A673 (cell line): ENCODE results near the gene CCDC106. TPM values are rescaled to one million over a fixed set of nuclear protein-coding genes. Genes with fewer than 3 reads are reported as not detected.
A peak's percentile ranks its signal among the peaks of the same experiment; 100 is the strongest.

Source experiments
- Bru-seq: library from RNA; stranded (reverse); fragments of 400-500 nt; gene quantifications from one replicate; lab custom pipeline; 2021; lab: Mats Ljungman, UMichigan
- BruChase-seq, 2 experiments: library from RNA; stranded (reverse); fragments of 400-500 nt; gene quantifications; one replicate each; lab custom pipeline; 2021; lab: Mats Ljungman, UMichigan
- BruUV-seq: library from RNA; stranded (reverse); fragments of 400-500 nt; replicated peaks from 2 replicates; lab custom pipeline; 2021; lab: Mats Ljungman, UMichigan
- CTCF ChIA-PET: fragments of 300-600 bp; sonication (Branson Sonifier 250); formaldehyde crosslinking; loops from one replicate; lab custom pipeline; 2022; ENCODE audit warnings: antibody characterized with exemption; lab: Charles Lee
- POLR2A ChIA-PET: fragments of 300-600 bp; sonication (Branson Sonifier 250); formaldehyde crosslinking; loops from one replicate; lab custom pipeline; 2022; ENCODE audit warnings: antibody characterized with exemption; ENCODE audit not compliant: low non-redundant PET; lab: Charles Lee
- DNase-seq: peaks from one replicate; pipeline ENCODE4 v3.0.0-alpha.2; 2015; ENCODE audit warnings: low spot score
- H3K27ac ChIP-seq: fragments of 200-600 bp; sonication (generic); 2 replicates; pipeline ENCODE4 v1.5.1; 2016; ENCODE audit warnings: mixed run types, low read depth, mild to moderate bottlenecking, mixed read lengths, antibody characterized with exemption, low read length; ENCODE audit not compliant: poor library complexity, severe bottlenecking
- H3K27me3 ChIP-seq: fragments of 200-600 bp; sonication (generic); replicated peaks from 2 replicates; pipeline ENCODE4 v1.6.1; 2017; ENCODE audit warnings: mixed run types, low read depth, mild to moderate bottlenecking, mixed read lengths, antibody characterized with exemption, low read length; ENCODE audit not compliant: insufficient read depth, poor library complexity
- H3K36me3 ChIP-seq: fragments of 200-600 bp; sonication (generic); 2 replicates; pipeline ENCODE4 v1.6.1; 2016; ENCODE audit warnings: mixed run types, mild to moderate bottlenecking, mixed read lengths, antibody characterized with exemption, low read length; ENCODE audit not compliant: insufficient read depth, poor library complexity, severe bottlenecking
- H3K4me1 ChIP-seq: fragments of 200-600 bp; sonication (generic); 2 replicates; pipeline ENCODE4 v1.6.1; 2017; ENCODE audit warnings: mixed run types, mild to moderate bottlenecking, mixed read lengths, antibody characterized with exemption, low read length; ENCODE audit not compliant: insufficient read depth, poor library complexity, severe bottlenecking
- H3K4me3 ChIP-seq: fragments of 200-600 bp; sonication (generic); 2 replicates; pipeline ENCODE4 v1.5.1; 2016; ENCODE audit warnings: low read depth, mixed run types, mild to moderate bottlenecking, mixed read lengths, low read length; ENCODE audit not compliant: poor library complexity, severe bottlenecking
- H3K9me3 ChIP-seq: fragments of 200-600 bp; sonication (generic); 2 replicates; pipeline ENCODE4 v1.6.1; 2016; ENCODE audit warnings: mixed run types, low read depth, mild to moderate bottlenecking, mixed read lengths, antibody characterized with exemption, low read length; ENCODE audit not compliant: poor library complexity, severe bottlenecking
- EZH2 ChIP-seq: fragments of 200-600 bp; sonication (generic); IDR thresholded peaks from 2 replicates; pipeline ENCODE4 v1.6.1; 2017; ENCODE audit warnings: borderline replicate concordance, low read depth, mild to moderate bottlenecking, mixed read lengths, antibody characterized with exemption, low read length; ENCODE audit not compliant: poor library complexity, severe bottlenecking
- intact Hi-C: fragments of 100-400 bp; cut with micrococcal nuclease; formaldehyde crosslinking; loops from one replicate; pipeline ENCODE4 v1.10.0; 2022; ENCODE audit not compliant: unreplicated experiment
- long read RNA-seq: library from polyadenylated mRNA; stranded (forward); transcript quantifications from one replicate; pipeline ENCODE4 v2.0.0, GENCODE V29; 2022
- total RNA-seq: library from RNA; stranded (reverse); gene quantifications from 2 replicates; pipeline ENCODE4 v1.2.3, GENCODE V29; 2021
- TF ChIP-seq, protein P1 (sequence below): fragments of 300-800, 200-600 bp; sonication (generic); conservative IDR thresholded peaks from 2 replicates; pipeline ENCODE4 v1.5.1; 2017; ENCODE audit warnings: low read depth, mild to moderate bottlenecking, antibody characterized with exemption, low read length, moderate library complexity, mixed read lengths

CCDC106 gene
- total RNA-seq (39.9 and 41.5 TPM in 2 replicates), Bru-seq, nascent RNA (percentile 50 among the genes with signal in this experiment), BruChase-seq, experiment 1, labeled RNA remaining after a 2-hour chase (percentile 52 among the genes with signal in this experiment), BruChase-seq, experiment 2, labeled RNA remaining after a 6-hour chase (percentile 64 among the genes with signal in this experiment)
- long read RNA-seq, transcript CCDC106-207 (6 exons, 1,592 nt): minor isoform, 9 of 75 reads
- long read RNA-seq, transcript CCDC106-202 (5 exons, 2,162 nt): major isoform, 39 of 75 reads
- long read RNA-seq, transcript CCDC106-201 (6 exons, 1,546 nt): minor isoform, 15 of 75 reads
- long read RNA-seq, partial matches to known transcripts: 1 of 75 reads
- long read RNA-seq, other reads (novel, unspliced or antisense): 7 of 75 reads

DNA sequence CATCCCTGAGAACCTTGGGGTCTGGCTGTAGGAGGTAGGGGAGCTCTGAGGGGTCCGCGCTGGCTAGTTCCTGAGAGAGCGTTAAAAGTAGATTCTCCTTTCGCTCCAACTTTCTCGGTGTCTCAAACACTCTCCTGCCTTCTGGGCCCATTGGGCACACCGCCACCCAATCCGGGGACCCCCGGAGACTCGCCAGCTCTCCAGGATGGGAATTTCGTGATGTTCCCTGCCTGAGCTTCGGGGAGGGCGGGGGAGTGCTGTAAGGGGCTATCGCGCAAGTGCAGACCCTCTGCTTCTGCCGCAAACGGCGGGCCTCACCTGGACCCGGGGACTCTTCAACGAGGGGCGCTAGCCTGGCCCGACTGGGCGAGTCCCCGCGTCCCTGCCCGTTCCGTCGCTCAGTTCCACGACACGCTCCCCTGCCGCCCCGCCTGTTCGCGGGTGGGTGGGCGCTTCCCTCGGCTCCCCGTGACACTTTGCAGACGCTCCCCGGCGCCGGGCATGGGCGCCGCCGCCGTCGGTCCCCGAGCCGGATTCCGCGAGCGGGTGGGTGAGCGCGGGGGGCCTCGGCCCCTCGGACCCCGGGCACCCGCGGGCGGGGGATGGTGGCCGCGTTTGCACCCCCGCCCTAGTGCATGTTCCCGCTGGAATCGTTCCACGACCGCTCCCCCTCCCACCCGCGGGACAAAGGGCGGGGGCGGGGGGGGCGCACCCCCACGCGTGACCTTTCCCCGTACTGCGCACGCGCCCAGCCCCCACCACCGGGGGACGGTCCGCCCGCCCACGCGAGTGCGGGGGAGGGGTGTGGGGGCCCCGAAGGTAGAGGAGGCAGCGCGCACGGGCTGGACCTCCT is at the start of gene CCDC106:
CCDC106 (plus strand) TSS at position 481 of the 853 bp plus-strand sequence. CDS start 835 bp downstream, outside the sequence.
- intact Hi-C loops: no loop called here
- H3K4me3 ChIP-seq: peak within 1 kb of the TSS; percentile 93
- ChIA-PET POLR2A (interaction anchor here (0.6 kb wide), 1 partner anchor 171 kb away, joined by 3 read pairs; no protein-coding TSS in a partner anchor), CTCF (no interaction called here)
- no peaks in the 10 kb centered on the region for H3K27me3 ChIP-seq
- H3K36me3 ChIP-seq: peaks cover 27% of the 10 kb centered on the region
- H3K4me1 ChIP-seq: peaks cover 28% of the 10 kb centered on the region
- DNase-seq: peak; percentile 92
- peak within 1 kb of the TSS; percentile 98 for H3K27ac ChIP-seq
- TF ChIP-seq, protein P1, sequence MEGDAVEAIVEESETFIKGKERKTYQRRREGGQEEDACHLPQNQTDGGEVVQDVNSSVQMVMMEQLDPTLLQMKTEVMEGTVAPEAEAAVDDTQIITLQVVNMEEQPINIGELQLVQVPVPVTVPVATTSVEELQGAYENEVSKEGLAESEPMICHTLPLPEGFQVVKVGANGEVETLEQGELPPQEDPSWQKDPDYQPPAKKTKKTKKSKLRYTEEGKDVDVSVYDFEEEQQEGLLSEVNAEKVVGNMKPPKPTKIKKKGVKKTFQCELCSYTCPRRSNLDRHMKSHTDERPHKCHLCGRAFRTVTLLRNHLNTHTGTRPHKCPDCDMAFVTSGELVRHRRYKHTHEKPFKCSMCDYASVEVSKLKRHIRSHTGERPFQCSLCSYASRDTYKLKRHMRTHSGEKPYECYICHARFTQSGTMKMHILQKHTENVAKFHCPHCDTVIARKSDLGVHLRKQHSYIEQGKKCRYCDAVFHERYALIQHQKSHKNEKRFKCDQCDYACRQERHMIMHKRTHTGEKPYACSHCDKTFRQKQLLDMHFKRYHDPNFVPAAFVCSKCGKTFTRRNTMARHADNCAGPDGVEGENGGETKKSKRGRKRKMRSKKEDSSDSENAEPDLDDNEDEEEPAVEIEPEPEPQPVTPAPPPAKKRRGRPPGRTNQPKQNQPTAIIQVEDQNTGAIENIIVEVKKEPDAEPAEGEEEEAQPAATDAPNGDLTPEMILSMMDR: no peak
- no peak for TF ChIP-seq EZH2
- no TSS peak for BruUV-seq
- no peaks in the 10 kb centered on the region for H3K9me3 ChIP-seq

DNA sequence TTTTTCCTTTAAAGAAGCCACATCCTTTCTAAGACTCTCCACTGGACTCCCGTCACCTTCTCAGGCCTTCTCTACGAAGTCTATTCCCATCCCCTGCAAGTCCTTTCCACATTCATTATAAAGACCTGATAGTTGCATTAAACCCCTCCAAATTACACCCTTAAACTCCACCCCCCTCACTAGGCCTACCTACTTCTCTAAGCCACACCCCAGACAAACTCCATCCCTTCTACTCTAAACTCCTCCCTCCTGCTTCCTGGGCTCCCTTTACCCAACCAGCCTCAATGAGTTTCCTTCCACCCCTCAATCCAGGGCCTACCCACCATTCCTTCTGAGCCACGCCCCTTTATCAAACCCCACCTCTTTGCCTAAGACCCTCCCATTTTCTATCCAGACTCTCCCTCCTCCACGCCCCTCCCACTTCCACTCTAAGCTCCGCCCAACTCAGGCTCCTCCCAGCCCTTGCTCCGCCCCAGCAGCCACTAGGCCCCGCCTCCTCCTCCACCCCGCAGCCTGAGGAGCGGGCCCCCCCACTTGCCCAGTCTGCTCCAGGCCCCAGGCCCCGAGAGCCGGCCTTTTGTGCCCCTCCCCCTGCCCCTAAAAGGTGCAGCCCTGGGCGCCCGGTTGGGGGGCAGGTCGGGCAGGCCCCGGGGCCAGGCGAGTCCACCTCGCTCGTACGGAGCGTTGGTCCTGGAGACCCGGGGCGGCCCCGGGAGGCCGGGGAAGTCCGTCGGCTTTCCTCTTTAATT is 49.1 kb upstream of the CCDC106 start:
- POLR2A ChIA-PET: interaction anchor here (0.6 kb wide), 3 partner anchors 17 to 251 kb away, joined by 3 to 4 read pairs (median 3); partner anchors contain the start of gene ZNF579
- H3K9me3 ChIP-seq: no peaks in the 10 kb centered on the region
- CTCF ChIA-PET: interaction anchor here (0.5 to 1.2 kb wide), 3 partner anchors 11 to 84 kb away, joined by 3 to 5 read pairs (median 4); no protein-coding TSS in a partner anchor
- H3K36me3 ChIP-seq: peaks cover 27% of the 10 kb centered on the region
- intact Hi-C loops: no loop called here
- H3K27ac ChIP-seq: peak overlapping the region; percentile 100
- peak; percentile 98 for DNase-seq
- H3K4me1 ChIP-seq: peaks cover 16% of the 10 kb centered on the region
- no TSS peak for BruUV-seq
- H3K4me3 ChIP-seq: peak overlapping the region; percentile 66
- no peaks in the 10 kb centered on the region for H3K27me3 ChIP-seq
- TF ChIP-seq, protein P1: no peak
- no peak for TF ChIP-seq EZH2

DNA sequence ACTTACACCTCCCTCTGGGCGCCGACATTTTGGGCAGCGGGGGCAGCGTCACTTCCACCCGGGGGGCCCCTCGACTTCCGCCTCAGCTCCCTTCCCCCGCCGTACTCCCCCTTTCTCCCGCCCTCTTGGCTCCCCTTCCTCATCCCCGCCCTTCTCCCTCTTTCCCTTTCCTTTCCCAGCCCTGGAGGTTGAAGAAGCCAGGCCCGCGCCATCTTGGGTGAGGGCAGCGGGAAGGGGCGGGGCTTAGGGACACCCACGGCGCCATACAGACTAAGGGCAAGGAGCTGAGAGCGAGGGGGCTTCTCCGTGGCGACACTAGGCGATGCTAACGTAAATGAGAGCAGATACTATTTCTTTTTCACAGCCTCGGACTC is 48.6 kb upstream of the CCDC106 start, which contains the start of gene FIZ1:
FIZ1 (minus strand) TSS at position 50 of the 374 bp plus-strand sequence. CDS start 1,652 bp downstream, outside the sequence.
- CTCF ChIA-PET: interaction anchor here (0.5 to 1.2 kb wide), 3 partner anchors 11 to 85 kb away, joined by 3 to 5 read pairs (median 4); no protein-coding TSS in a partner anchor
- TF ChIP-seq, protein P1: no peak
- no peak for TF ChIP-seq EZH2
- intact Hi-C loops: no loop called here
- H3K9me3 ChIP-seq: no peaks in the 10 kb centered on the region
- H3K4me1 ChIP-seq: peaks cover 17% of the 10 kb centered on the region
- peaks cover 27% of the 10 kb centered on the region for H3K36me3 ChIP-seq
- H3K4me3 ChIP-seq: peak within 1 kb of the TSS; percentile 66
- no peaks in the 10 kb centered on the region for H3K27me3 ChIP-seq
- POLR2A ChIA-PET: interaction anchor here (0.6 kb wide), 3 partner anchors 18 to 252 kb away, joined by 3 to 4 read pairs (median 3); partner anchors contain the start of gene ZNF579
- peak within 1 kb of the TSS; percentile 100 for H3K27ac ChIP-seq
- no TSS peak for BruUV-seq
- DNase-seq: peak; percentile 100
